ENCODE data around the gene POLD2. TPM values are rescaled to one million over a fixed set of nuclear protein-coding genes. Genes with fewer than 3 reads are reported as not detected.

The POLD2 gene
- total RNA-seq, 1 experiment from 2014 or later: 131 TPM

DNA sequence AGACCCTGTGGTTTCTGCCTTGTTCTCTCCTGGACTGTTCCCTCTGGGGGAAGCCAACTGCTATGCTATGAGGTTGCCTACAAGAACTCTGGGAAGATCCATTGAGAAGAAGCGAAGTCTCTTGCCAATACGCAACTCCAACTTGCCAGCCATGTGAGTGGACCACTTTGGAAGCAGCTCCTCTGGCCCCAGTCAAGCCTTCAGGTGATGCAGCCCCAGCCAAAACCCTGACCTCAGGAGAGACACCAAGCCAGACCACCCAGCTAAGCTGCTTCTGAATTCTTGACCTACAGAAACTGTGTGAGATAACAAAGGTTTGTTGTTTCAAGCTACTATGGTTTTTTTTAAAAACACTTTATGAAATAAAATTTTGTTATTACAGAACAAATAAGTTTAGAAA, 38.0 kb upstream of the POLD2 start:
- Histone ChIP-seq H4K8ac (replicated peaks; ENCODE audit: insufficient read length, low read depth, low read length) (no peak overlapping the region), H3K79me2 (ENCODE audit: insufficient read depth, low read length) (no peaks in the 10 kb centered on the region), H2BK15ac (ENCODE audit: low read depth, low read length) (no peak overlapping the region), H2BK5ac (ENCODE audit: insufficient read length, low read length) (no peak overlapping the region), H4K91ac (ENCODE audit: insufficient read length, low read depth, low read length) (no peak overlapping the region), H4K20me1 (ENCODE audit: control insufficient read depth, insufficient read depth, insufficient read length) (no peaks in the 10 kb centered on the region), H2AFZ (ENCODE audit: low read length) (no peak overlapping the region), H3K23me2 (ENCODE audit: insufficient read length, low read depth, low read length, poor library complexity, severe bottlenecking) (no peaks in the 10 kb centered on the region), H3K27me3 (ENCODE audit: insufficient read depth, low read length) (no peaks in the 10 kb centered on the region; the same call in 1 of the 2 replicates), H2AK5ac (ENCODE audit: insufficient read length, low read length) (no peak overlapping the region), H3K14ac (ENCODE audit: insufficient read depth, low read length) (no peak overlapping the region), H2BK20ac (ENCODE audit: low read depth, low read length, poor library complexity, severe bottlenecking) (no peak overlapping the region), H2BK12ac (ENCODE audit: insufficient read length, low read depth, low read length) (no peak overlapping the region), H3K9ac (ENCODE audit: extremely low read depth, insufficient read length, low read length) (no peak overlapping the region), H3K4me2 (ENCODE audit: insufficient read depth, insufficient read length, low read length) (no peak overlapping the region), H3K9me3 (ENCODE audit: control insufficient read depth, low read depth, low read length) (no peaks in the 10 kb centered on the region), H3K56ac (ENCODE audit: insufficient read length, low read depth, low read length) (no peak overlapping the region), H4K5ac (ENCODE audit: insufficient read length, low read depth, low read length) (no peak overlapping the region), H2BK120ac (ENCODE audit: low read depth, low read length, poor library complexity, severe bottlenecking) (no peak overlapping the region), H3T11ph (ENCODE audit: low read length) (no peak overlapping the region), H3K27ac (ENCODE audit: insufficient read length, low read depth, low read length) (no peak overlapping the region), H3K4ac (ENCODE audit: low read depth, low read length) (no peak overlapping the region), H3K4me1 (ENCODE audit: insufficient read depth, low read length) (no peaks in the 10 kb centered on the region; the same call in 1 of the 2 replicates), H3K79me1 (ENCODE audit: insufficient read depth, low read depth, low read length, poor library complexity, severe bottlenecking) (no peaks in the 10 kb centered on the region), H3K18ac (ENCODE audit: insufficient read length, low read depth, low read length) (no peak overlapping the region), H3K23ac (ENCODE audit: insufficient read length, low read depth, low read length) (no peak overlapping the region)
- no peak for DNase-seq
- H3K9me3 Mint-ChIP-seq: no peaks in the 10 kb centered on the region
- H3K27me3 Mint-ChIP-seq (ENCODE audit: low read depth): peaks cover 6% of the 10 kb centered on the region
- H3K4me3 Mint-ChIP-seq: no peak overlapping the region
- TF ChIP-seq, protein P1, sequence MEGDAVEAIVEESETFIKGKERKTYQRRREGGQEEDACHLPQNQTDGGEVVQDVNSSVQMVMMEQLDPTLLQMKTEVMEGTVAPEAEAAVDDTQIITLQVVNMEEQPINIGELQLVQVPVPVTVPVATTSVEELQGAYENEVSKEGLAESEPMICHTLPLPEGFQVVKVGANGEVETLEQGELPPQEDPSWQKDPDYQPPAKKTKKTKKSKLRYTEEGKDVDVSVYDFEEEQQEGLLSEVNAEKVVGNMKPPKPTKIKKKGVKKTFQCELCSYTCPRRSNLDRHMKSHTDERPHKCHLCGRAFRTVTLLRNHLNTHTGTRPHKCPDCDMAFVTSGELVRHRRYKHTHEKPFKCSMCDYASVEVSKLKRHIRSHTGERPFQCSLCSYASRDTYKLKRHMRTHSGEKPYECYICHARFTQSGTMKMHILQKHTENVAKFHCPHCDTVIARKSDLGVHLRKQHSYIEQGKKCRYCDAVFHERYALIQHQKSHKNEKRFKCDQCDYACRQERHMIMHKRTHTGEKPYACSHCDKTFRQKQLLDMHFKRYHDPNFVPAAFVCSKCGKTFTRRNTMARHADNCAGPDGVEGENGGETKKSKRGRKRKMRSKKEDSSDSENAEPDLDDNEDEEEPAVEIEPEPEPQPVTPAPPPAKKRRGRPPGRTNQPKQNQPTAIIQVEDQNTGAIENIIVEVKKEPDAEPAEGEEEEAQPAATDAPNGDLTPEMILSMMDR (conservative IDR thresholded peaks at IDR 0.05): no peak
- H3K27ac Mint-ChIP-seq: no peak overlapping the region
- no CpG with 5 or more reads among the region's 2 CpGs for WGBS (ENCODE audit: extremely low coverage, insufficient read length, low lambda C conversion rate)
- H3K36me3 Mint-ChIP-seq (ENCODE audit: insufficient read depth in 1 of 3, low read depth in 3 of 3): no peaks in the 10 kb centered on the region
- peaks cover 15 to 18% of the 10 kb centered on the region in 2 experiments for H3K4me1 Mint-ChIP-seq
